CD4-positive, alpha-beta T cell treated with Interleukin-21 for 1 hour (primary cell): ENCODE measurements around the gene ATP5ME.
"Not testable (repeated sequence)": the region's sequence is repeated elsewhere in the genome, so short reads cannot be mapped to it uniquely, and the experiment has no call there.

Experiments used
- DNase-seq: peaks from one replicate; pipeline ENCODE4 v3.0.0-alpha.2; 2020

The ATP5ME gene

DNA sequence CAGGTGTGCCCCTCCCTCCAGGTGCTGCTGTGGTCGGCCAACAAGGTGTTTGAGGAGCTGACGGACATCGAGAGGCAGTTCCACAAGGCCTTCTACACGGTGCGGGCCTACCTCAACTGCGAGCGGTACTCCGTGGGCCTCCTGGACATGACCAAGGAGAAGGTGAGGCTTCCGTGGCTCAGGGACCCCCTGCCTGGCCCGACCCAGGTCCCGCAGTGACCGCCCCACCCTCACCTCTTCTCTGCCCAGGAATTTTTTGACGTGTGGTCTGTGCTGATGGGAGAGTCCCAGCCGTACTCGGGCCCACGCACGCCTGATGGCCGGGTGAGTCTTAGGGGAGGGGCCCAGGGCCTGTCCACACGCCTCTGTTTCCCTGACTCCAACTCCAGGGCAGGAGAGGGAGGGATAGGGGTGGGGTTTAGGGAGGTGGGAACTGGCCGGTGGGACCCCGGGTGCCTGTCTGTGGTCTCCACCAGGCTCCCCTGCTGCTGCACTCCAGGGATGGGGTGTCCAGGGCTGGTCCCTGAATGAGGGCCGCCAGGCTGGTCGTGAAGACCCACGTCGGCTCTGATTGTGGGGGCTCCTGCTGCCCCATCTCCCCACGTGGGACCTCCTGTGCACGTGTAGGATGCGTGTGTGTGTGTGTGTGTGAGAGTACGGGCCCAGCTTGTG, 20.1 kb downstream of the ATP5ME start:
- no peak for DNase-seq

GRCh38 chr4:653080-653821, 20.8 kb downstream of the ATP5ME start:
- no peak for DNase-seq

- DNase-seq: no peak
Observed at GRCh38 chr4:651884-652642, 22.0 kb downstream of the ATP5ME start.

- DNase-seq: no peak
Observed at GRCh38 chr4:650951-651883, 22.9 kb downstream of the ATP5ME start.

- no peak for DNase-seq
Observed at GRCh38 chr4:650461-650860, 23.6 kb downstream of the ATP5ME start.

DNA sequence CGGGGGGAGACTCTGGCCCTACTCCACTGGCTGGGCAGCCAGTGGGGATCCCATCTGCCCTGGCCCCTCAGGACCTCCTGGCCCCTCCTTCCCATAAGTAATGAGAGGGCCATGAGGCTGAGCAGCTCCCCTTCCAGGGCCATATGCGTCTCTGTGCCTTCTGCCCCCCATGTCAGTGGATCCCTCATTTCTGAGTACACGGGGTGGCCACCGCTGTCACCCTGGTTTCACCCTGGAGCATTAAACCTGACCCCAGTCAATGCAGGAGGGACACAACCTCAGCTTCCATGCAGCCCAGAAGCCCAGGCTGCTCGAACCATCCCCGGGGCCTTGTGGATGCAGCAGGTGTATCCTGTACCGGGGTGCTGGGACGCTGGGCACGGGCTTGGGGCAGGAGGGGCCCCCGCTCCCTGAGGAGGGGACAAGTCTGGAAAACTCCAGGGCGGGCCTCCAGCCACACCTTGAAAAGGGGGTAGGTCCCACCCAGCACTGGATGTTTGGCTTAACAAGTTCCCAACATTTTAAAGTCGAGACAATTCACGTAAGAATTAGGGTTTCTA, 24.2 kb downstream of the ATP5ME start:
- no peak for DNase-seq

- no peak for DNase-seq
Observed at GRCh38 chr4:649293-649625, 24.8 kb downstream of the ATP5ME start.

DNA sequence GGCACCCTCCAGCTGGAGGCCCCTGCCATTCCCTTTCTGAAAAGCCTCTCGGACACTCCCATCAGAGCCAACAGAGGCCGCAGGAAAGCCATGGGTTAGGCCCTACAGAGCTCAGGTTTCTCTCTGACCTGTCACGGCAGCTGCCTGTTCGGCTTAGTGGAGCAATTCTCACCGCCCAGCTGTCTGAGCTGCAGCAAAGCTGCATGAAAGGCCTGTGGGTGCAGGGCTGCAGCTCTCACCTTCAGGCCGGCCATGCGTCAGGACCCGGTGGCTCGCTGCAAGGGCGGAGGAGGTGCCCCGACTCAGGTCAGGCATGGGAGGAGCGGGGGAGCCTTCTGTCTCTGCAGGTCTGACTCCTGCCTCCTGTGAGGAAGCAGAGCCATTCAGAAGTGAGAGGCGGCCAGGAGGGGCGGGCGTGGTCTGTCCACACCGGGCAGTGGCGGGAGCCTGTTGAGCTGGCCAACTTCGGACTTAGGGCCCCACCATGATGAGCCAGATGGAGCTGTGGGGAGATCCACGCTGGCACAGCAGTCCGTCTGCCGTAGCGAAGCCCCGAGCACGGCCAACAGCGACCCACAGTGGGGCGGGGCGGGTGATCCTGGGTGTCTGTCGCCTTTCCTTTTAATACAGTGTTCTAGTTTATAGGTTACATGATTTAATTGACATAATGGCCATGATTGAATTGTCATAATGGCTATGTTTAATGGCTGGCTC, 25.3 kb downstream of the ATP5ME start:
- no peak for DNase-seq

GRCh38 chr4:647481-647880, 26.6 kb downstream of the ATP5ME start:
- no peak for DNase-seq

DNA sequence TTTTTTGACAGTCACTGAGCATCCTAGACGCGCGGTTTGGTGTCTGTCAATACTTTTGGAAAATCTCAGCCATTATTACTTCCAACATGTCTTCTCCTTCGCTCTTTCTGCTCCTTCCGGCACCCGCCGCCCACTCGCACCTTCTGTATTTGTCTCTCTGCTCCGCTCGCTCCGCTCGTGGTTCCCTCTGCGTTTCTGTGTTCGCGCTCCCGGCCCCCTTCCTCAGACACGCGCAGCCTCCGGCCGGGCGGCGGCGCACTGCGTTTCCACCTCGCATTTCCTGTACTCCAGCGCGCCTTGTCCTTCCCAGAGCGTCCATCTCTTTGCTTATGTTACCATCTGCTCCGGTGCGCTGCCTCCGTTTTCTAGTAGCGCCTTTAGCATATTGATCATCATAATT, 27.6 kb downstream of the ATP5ME start:
- no peak for DNase-seq

DNA sequence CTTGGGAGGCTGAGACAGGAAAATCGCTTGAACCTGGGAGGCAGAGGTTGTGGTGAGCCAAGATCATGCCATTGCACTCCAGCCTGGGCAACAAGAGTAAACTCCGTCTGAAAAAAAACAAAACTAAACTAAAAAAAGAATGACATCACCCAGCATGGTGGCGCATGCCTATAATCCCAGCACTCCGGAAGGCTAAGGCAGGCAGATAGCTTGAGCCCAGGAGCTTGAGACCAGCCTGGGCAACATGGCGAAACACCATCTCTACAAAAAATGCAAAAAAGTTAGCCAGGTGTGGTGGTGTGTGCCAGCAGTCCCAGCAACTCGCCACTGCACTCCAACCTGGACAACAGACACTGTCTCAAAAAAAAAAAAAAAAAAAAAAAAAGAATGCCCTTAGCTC, 31.7 kb downstream of the ATP5ME start:
- DNase-seq: not testable (repeated sequence)

- no peak for DNase-seq
Observed at GRCh38 chr4:637536-638280, 36.4 kb downstream of the ATP5ME start.

GRCh38 chr4:636628-637159, 37.4 kb downstream of the ATP5ME start:
- DNase-seq: no peak

DNA sequence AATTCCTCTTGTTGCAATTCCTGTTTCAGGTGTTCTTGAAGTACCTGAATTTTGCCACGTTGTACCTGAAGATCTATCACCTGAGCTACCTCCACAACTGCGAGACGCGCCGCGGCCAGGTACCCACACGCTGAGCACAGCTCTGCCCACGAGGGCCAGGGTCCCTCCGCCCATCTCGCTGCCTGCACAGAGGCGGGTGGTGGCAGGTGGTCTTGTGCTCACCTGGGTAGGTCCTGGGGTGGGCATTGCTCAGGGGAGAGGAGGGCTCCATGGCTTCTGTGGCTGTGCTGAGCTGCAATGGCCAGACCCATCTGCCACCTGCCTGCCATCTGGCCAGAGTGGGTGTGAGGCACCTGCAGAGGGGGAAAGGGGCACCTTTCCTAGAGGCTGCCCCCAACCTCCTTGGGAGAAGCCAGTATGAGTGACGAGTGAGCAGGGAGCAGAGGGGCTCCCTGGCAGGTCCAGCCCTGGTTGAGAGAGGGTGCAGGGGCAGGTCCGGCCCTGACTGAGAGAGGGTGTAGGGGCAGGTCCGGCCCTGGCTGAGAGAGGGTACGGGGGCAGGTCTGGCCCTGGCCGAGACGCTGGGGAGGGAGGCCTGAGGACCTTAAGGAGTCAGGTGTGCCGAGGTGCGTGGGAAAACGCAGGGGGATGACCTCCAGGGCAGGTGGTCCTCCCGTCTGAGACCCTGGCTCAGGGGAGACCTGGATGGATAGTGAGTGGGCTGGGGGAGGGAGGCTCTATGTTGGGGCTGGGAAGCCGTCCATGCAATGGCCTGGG, 38.0 kb downstream of the ATP5ME start:
- no peak for DNase-seq

- DNase-seq: not testable (repeated sequence)
Observed at GRCh38 chr4:635066-635835, 38.8 kb downstream of the ATP5ME start.

GRCh38 chr4:634599-634985, 39.5 kb downstream of the ATP5ME start:
- DNase-seq: no peak

- DNase-seq: no peak
Observed at GRCh38 chr4:633976-634598, 40.0 kb downstream of the ATP5ME start.

DNA sequence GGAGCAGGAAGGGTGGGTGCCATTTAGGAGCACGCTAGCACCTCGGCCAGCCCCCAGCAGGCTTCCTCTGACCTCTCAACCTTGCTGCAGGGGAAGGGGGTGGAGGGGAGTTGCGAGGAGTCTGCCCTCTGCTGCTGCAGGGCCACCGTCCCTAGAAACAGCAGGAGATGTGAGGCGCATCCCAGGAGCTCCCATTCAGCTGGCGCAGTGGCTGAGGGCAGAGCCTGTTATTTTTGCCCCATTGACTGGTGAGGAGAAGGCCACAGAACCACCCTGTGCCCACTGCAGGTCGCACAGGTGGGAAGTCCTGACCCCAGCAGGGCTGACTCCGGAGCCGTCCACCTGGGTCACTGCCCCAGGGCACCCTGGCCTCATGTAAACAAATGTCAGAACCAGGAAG, 40.7 kb downstream of the ATP5ME start:
- DNase-seq: no peak

- no peak for DNase-seq
Observed at GRCh38 chr4:632926-633325, 41.1 kb downstream of the ATP5ME start.
